Endodermal cell (in vitro differentiated cells): ENCODE data around the gene SEC23B. TPM values are rescaled to one million over a fixed set of nuclear protein-coding genes. Genes with fewer than 3 reads are reported as not detected.

Experiments used
- DNase-seq: peaks from one replicate; pipeline ENCODE4 v3.0.0-alpha.2; 2017
- H3K27ac ChIP-seq: 2 replicates; pipeline ENCODE4 v1.5.1; 2013; ENCODE audit warnings: mild to moderate bottlenecking, low read depth, low read length, moderate library complexity
- H3K27me3 ChIP-seq: 2 replicates; pipeline ENCODE4 v1.6.1; 2013; ENCODE audit warnings: mild to moderate bottlenecking, low read length, moderate library complexity; ENCODE audit not compliant: insufficient read depth, control insufficient read depth, poor library complexity, severe bottlenecking
- H3K36me3 ChIP-seq: 2 replicates; pipeline ENCODE4 v1.7.0; 2013; ENCODE audit warnings: mild to moderate bottlenecking, low read length, moderate library complexity; ENCODE audit not compliant: control insufficient read depth, insufficient read depth
- H3K4me1 ChIP-seq: one replicate; pipeline ENCODE4 v1.7.0; 2013; ENCODE audit warnings: low read length; ENCODE audit not compliant: control insufficient read depth, insufficient read depth
- H3K4me3 ChIP-seq: 2 replicates; pipeline ENCODE4 v1.5.1; 2013; ENCODE audit warnings: mild to moderate bottlenecking, low read length, moderate library complexity
- H3K9ac ChIP-seq: 2 replicates; pipeline ENCODE4 v1.6.1; 2013; ENCODE audit warnings: mild to moderate bottlenecking, low read length, moderate library complexity; ENCODE audit not compliant: poor library complexity, severe bottlenecking; ENCODE audit errors: extremely low read depth
- H3K9me3 ChIP-seq: 2 replicates; pipeline ENCODE4 v1.6.1; 2013; ENCODE audit warnings: mild to moderate bottlenecking, low read length, moderate library complexity; ENCODE audit not compliant: control insufficient read depth
- H3K27ac Mint-ChIP-seq: 2 replicates; pipeline ENCODE4 v1.8.0; 2020; ENCODE audit warnings: mixed read lengths
- H3K27me3 Mint-ChIP-seq: 2 replicates; pipeline ENCODE4 v1.8.0; 2021; ENCODE audit warnings: mild to moderate bottlenecking, mixed read lengths; ENCODE audit not compliant: insufficient read depth
- H3K36me3 Mint-ChIP-seq: 2 replicates; pipeline ENCODE4 v1.8.0; 2020; ENCODE audit warnings: low read depth, mixed read lengths
- H3K4me1 Mint-ChIP-seq: 2 replicates; pipeline ENCODE4 v1.8.0; 2020; ENCODE audit warnings: mixed read lengths
- H3K4me3 Mint-ChIP-seq: 2 replicates; pipeline ENCODE4 v1.8.0; 2020; ENCODE audit warnings: mild to moderate bottlenecking, moderate library complexity, mixed read lengths
- H3K9me3 Mint-ChIP-seq: 2 replicates; pipeline ENCODE4 v1.8.0; 2020; ENCODE audit warnings: mild to moderate bottlenecking, mixed read lengths
- CTCF ChIP-seq: fragments of 200-600 bp; sonication (generic); conservative IDR thresholded peaks from 2 replicates; pipeline ENCODE4 v1.5.0; 2021; ENCODE audit warnings: antibody characterized with exemption, mild to moderate bottlenecking
- microRNA-seq: library from miRNA; unstranded; fragments of <30 nt; microRNA quantifications from one replicate; pipeline ENCODE4 v1.2.0, GENCODE V29; 2020; ENCODE audit warnings: borderline microRNAs expressed
- total RNA-seq, 2 donors: library from RNA; stranded (reverse); fragmentation: NEBNext Ultra II Directional in 1 of 2; extraction: Animal tissue kit (Norgen Biotek cat#: 25700) in 1 of 2; gene quantifications; 2 replicates in 1 of 2; 3 replicates in 1 of 2; pipeline ENCODE4 v1.2.1, GENCODE V29; 2021

SEC23B gene
- total RNA-seq, 2 donors from 2014 or later, result 65.0 to 73.5 TPM

- Mint-ChIP-seq H3K36me3 (peaks cover 8% of the 10 kb centered on the region), H3K9me3 (no peaks in the 10 kb centered on the region), H3K4me1 (no peaks in the 10 kb centered on the region), H3K27ac (no peak overlapping the region), H3K27me3 (no peaks in the 10 kb centered on the region), H3K4me3 (no peak overlapping the region)
- Histone ChIP-seq H3K27me3 (no peaks in the 10 kb centered on the region), H3K27ac (no peak overlapping the region), H3K36me3 (no peaks in the 10 kb centered on the region), H3K4me1 (no peaks in the 10 kb centered on the region), H3K4me3 (no peak overlapping the region), H3K9ac (no peak overlapping the region), H3K9me3 (no peaks in the 10 kb centered on the region)
- DNase-seq, result no peak
- TF ChIP-seq CTCF, result no peak
These were observed 102.0 kb downstream of the SEC23B start for GRCh38 chr20:18609741-18610140.

Small RNA genes lying within 50 kb of the gene (microRNA-seq; reads per million reads assigned to microRNA genes)
- not detected for gene MIR3192

Other genes starting within 250 kb of the SEC23B start
- gene ZNF133, start 219.4 kb upstream of the SEC23B start, total RNA-seq, result 10 to 100 TPM; 16.7 to 22.9 TPM
- gene DZANK1, start 40.9 kb upstream of the SEC23B start, total RNA-seq, result 10 to 100 TPM; 14.8 to 18.8 TPM
- 10 to 100 TPM; 14.1 to 17.0 TPM for gene POLR3F, start 40.5 kb upstream of the SEC23B start, total RNA-seq
- gene RBBP9, start 10.7 kb upstream of the SEC23B start, total RNA-seq, result 10 to 100 TPM; 19.3 to 24.8 TPM
- 10 to 100 TPM; 67.6 to 80.3 TPM for gene SMIM26, start 59.5 kb downstream of the SEC23B start, total RNA-seq
- 10 to 100 TPM; 34.2 to 44.0 TPM for gene DTD1, start 80.1 kb downstream of the SEC23B start, total RNA-seq